Testis (tissue), 2 donors: Measurements from ENCODE around the gene STARD3NL.

ENCODE experiments used
- POLR2A ChIP-seq: fragments of 450-650 bp; IDR thresholded peaks from one replicate; pipeline ENCODE4 v1.6.1; 2017; ENCODE audit warnings: antibody characterized with exemption, mild to moderate bottlenecking, moderate library complexity
- TF ChIP-seq, protein P1 (sequence below), 3 experiments: fragments of 450-650 bp in 2 of 3; fragments of 200-600 bp in 1 of 3; sonication (generic) in 1 of 3; IDR thresholded peaks; one replicate each; pipeline ENCODE4 v1.5.1; 2016 to 2019; ENCODE audit warnings: antibody characterized with exemption in 3 of 3, mild to moderate bottlenecking in 2 of 3, moderate library complexity in 1 of 3

DNA sequence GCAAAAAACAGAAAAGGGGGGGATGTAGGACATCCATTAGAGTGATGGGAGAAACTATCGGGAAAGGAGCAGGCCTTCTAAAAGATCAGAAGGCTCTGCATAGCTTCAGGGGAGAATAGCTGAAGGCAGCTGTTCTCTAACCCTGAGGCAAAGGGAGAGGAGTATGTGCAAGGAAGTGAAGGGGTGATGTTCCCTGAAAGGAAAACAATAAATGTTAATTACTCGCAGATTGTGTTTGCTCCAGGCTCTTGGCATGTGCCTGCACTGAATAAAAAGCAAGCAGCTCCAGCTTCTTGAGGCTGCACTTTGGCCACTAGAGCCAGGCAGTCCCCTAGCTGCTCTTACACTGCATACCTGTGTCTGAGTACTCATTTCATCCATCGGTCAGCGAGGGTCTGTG is 14.4 kb upstream of the STARD3NL start:
- TF ChIP-seq, protein P1, sequence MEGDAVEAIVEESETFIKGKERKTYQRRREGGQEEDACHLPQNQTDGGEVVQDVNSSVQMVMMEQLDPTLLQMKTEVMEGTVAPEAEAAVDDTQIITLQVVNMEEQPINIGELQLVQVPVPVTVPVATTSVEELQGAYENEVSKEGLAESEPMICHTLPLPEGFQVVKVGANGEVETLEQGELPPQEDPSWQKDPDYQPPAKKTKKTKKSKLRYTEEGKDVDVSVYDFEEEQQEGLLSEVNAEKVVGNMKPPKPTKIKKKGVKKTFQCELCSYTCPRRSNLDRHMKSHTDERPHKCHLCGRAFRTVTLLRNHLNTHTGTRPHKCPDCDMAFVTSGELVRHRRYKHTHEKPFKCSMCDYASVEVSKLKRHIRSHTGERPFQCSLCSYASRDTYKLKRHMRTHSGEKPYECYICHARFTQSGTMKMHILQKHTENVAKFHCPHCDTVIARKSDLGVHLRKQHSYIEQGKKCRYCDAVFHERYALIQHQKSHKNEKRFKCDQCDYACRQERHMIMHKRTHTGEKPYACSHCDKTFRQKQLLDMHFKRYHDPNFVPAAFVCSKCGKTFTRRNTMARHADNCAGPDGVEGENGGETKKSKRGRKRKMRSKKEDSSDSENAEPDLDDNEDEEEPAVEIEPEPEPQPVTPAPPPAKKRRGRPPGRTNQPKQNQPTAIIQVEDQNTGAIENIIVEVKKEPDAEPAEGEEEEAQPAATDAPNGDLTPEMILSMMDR (IDR thresholded peaks at IDR 0.05), result no peak
- TF ChIP-seq POLR2A, result no peak
